Brain microvascular endothelial cell (primary cell): Measurements from ENCODE around the gene OR4C12.
"Not testable (repeated sequence)": the region's sequence is repeated elsewhere in the genome, so short reads cannot be mapped to it uniquely, and the experiment has no call there.

Source experiments
- DNase-seq: peaks from one replicate; pipeline ENCODE4 v3.0.0-alpha.2; 2020
- H3K27ac ChIP-seq: fragments of 250-450 bp; sonication (Bioruptor Pico); 2 replicates; pipeline ENCODE4 v1.5.1; 2020; ENCODE audit warnings: mild to moderate bottlenecking, moderate library complexity
- H3K27me3 ChIP-seq: fragments of 250-450 bp; sonication (Bioruptor Pico); replicated peaks from 2 replicates; pipeline ENCODE4 v1.5.1; 2020; ENCODE audit warnings: mild to moderate bottlenecking
- H3K36me3 ChIP-seq: fragments of 250-450 bp; sonication (Bioruptor Pico); replicated peaks from 2 replicates; pipeline ENCODE4 v1.5.1; 2020; ENCODE audit warnings: mild to moderate bottlenecking
- H3K4me3 ChIP-seq: 2 replicates; pipeline ENCODE4 v1.5.1; 2011; ENCODE audit warnings: low read depth, mild to moderate bottlenecking, control low read depth, low read length, moderate library complexity
- in situ Hi-C: cut with HindIII; loops from 2 replicates; pipeline ENCODE4 v1.10.0; 2017; ENCODE audit warnings: low sequenced_read_pairs, low pct_ligation_motif_present
- TF ChIP-seq, protein P1 (sequence below): IDR thresholded peaks from 2 replicates; pipeline ENCODE4 v1.5.1; 2011; ENCODE audit warnings: low read depth, mild to moderate bottlenecking, moderate library complexity, low read length, control low read depth, inconsistent platforms; ENCODE audit errors: missing control alignments

The OR4C12 gene

DNA sequence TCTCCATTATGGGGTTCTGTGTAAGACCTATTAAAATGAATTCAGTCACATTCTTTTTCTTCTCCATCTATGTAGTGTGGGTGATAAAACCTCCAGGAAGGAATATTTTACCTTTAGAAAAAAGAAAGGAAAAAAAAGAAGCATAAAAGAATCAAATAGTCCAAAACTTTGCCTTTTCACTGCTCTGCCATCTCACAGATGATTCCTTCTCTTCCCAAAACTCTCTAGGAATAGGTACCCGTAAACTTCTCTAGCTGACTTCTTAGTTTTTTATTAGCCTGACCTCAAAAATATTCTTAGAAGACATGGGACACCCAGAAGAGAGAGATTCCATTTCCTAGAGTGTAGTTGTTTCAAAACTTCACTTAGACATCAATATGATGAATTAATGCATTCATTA, at the start of gene OR4C12:
Gene OR4C12, minus strand, starts transcription at position 101 of the 400 bp plus-strand sequence. Its CDS starts 34 bp downstream, at position 67.
- in situ Hi-C loops, H3K36me3 ChIP-seq, H3K27me3 ChIP-seq, H3K4me3 ChIP-seq, H3K27ac ChIP-seq, DNase-seq: not testable (repeated sequence)

DNA sequence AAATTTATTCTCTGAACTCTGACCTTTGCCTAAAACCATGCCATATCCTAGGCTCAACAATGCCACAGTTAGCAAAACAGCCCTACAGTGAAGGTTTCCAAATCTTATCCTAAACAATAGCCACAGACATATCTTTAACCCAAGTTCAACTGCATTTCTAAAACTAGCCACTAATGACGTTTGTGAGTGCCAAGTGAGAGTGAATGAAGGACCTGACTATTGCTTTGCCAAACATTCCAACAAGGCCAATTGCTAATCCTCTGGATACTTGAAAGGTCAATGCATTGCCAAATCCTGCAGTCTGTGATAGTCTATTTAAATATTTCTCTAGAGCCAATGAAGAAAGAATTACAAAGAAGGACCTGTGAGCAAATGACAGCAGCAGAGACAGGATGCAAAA, 47.9 kb upstream of the OR4C12 start:
- Histone ChIP-seq H3K4me3 (no peak overlapping the region), H3K27me3 (no peaks in the 10 kb centered on the region), H3K27ac (no peak overlapping the region), H3K36me3 (no peaks in the 10 kb centered on the region)
- TF ChIP-seq, protein P1, sequence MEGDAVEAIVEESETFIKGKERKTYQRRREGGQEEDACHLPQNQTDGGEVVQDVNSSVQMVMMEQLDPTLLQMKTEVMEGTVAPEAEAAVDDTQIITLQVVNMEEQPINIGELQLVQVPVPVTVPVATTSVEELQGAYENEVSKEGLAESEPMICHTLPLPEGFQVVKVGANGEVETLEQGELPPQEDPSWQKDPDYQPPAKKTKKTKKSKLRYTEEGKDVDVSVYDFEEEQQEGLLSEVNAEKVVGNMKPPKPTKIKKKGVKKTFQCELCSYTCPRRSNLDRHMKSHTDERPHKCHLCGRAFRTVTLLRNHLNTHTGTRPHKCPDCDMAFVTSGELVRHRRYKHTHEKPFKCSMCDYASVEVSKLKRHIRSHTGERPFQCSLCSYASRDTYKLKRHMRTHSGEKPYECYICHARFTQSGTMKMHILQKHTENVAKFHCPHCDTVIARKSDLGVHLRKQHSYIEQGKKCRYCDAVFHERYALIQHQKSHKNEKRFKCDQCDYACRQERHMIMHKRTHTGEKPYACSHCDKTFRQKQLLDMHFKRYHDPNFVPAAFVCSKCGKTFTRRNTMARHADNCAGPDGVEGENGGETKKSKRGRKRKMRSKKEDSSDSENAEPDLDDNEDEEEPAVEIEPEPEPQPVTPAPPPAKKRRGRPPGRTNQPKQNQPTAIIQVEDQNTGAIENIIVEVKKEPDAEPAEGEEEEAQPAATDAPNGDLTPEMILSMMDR: no peak
- DNase-seq: no peak
- in situ Hi-C loops: no loop called here

DNA sequence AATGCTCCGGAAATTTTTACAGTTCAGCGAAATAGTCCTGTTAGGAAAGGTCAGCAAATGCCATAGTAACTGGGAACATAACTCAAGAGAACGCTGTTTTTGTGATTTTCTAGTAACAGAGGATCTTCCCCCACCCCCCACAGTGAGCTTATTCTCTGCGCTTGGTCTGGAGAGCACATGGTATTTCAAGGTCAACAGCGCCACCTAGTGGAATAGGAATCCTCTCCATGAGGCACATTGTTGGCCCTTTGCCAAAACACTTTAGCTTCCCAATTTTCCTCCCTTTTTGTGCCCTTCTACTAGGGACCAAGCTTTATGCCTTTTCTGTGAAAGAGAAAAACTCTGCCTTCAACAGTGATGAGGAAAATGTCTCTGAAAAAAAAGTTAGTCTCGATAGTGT, 13.2 kb upstream of the OR4C12 start:
- Histone ChIP-seq H3K27ac (no peak overlapping the region), H3K4me3 (no peak overlapping the region), H3K36me3 (no peaks in the 10 kb centered on the region), H3K27me3 (no peaks in the 10 kb centered on the region)
- DNase-seq: peak; percentile 35
- TF ChIP-seq, protein P1: peak; percentile 51
- in situ Hi-C loops: no loop called here

DNA sequence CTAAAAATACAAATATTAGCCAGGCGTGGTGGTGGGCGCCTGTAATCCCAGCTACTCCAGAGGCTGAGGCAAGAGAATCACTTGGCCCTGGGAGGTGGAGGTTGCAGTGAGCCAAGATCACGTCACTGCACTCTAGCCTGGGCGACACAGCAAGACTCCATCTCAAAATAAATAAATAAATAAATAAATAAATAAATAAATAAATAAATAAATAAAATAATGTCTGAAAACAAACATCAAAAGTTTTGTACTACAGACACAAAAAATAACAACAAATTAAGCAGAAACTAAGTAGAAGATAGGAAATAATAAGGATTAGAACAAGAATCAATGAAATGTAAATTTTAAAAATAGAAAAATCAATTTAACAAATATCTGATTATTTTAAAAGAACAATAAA, 8.9 kb downstream of the OR4C12 start:
- DNase-seq, in situ Hi-C loops, H3K27me3 ChIP-seq: not testable (repeated sequence)

DNA sequence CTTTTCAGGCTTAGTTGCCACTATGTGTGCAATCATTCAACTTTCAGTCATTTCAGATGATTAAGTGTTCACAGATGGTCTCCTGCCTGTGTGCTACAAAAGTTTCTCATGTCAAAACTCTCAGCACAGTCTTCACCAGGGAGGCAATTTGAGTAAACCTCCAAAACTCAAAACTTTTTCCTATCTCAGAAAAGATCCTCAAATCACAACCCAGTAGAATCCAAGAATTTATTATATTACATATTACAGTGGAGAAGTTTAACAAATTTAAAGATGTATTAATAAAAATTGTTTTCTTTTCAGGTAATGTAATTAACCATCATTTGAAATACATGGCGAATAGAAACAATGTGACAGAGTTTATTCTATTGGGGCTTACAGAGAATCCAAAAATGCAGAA, 30.2 kb downstream of the OR4C12 start, which contains the start of gene OR4C13:
Gene OR4C13, plus strand, starts transcription at position 301 of the 400 bp plus-strand sequence. Its CDS starts 32 bp downstream, at position 333.
- in situ Hi-C loops: no loop called here
- H3K36me3 ChIP-seq: no peaks in the 10 kb centered on the region
- no peak for DNase-seq
- TF ChIP-seq, protein P1: no peak
- H3K4me3 ChIP-seq: no peak within 1 kb of the TSS
- H3K27ac ChIP-seq: no peak within 1 kb of the TSS
- H3K27me3 ChIP-seq: no peaks in the 10 kb centered on the region

More for the DNA sequence above, 8.9 kb downstream of the OR4C12 start:
- H3K4me3 ChIP-seq, H3K27ac ChIP-seq, H3K36me3 ChIP-seq: not testable (repeated sequence)

DNA sequence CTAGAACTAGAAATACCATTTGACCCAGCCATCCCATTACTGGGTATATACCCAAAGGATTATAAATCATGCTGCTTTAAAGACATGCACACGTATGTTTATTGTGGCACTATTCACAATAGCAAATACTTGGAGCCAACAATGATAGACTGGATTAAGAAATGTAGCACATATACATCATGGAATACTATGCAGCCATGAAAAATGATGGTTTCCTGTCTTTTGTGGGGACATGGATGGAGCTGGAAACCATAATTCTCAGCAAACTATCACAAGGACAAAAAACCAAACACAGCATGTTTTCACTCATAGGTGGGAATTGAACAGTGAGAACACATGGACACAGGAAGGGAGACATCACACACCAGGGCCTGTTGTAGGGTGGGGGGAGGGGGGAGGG, 33.6 kb downstream of the OR4C12 start:
- H3K36me3 ChIP-seq, DNase-seq, H3K4me3 ChIP-seq, H3K27me3 ChIP-seq, in situ Hi-C loops, H3K27ac ChIP-seq: not testable (repeated sequence)
